MCF 10A (cell line): Measurements from ENCODE around the gene OR9Q1. TPM values are rescaled to one million over a fixed set of nuclear protein-coding genes. Genes with fewer than 3 reads are reported as not detected.
"Not testable (repeated sequence)": the region's sequence is repeated elsewhere in the genome, so short reads cannot be mapped to it uniquely, and the experiment has no call there.

Source experiments
- BruUV-seq: library from RNA; stranded (reverse); fragments of 400-500 nt; replicated peaks from 2 replicates; lab custom pipeline; 2021; lab: Mats Ljungman, UMichigan
- CTCF ChIA-PET: fragments of 300-600 bp; sonication (Branson Sonifier 250); formaldehyde crosslinking; extraction: SDS; loops from one replicate; lab custom pipeline; 2021; ENCODE audit warnings: antibody characterized with exemption, inconsistent platforms; lab: Yijun Ruan, JAX
- POLR2A ChIA-PET: fragments of 300-600, 350-650 bp; sonication (Branson Sonifier 250); formaldehyde crosslinking; extraction: SDS; loops from one replicate; lab custom pipeline; 2020; ENCODE audit warnings: antibody characterized with exemption, inconsistent platforms; lab: Yijun Ruan, JAX
- DNase-seq: peaks from one replicate; pipeline ENCODE4 v3.0.0-alpha.2; 2018; ENCODE audit not compliant: unreplicated experiment
- H3K27ac Mint-ChIP-seq: one replicate; pipeline ENCODE4 v1.8.0; 2022; ENCODE audit warnings: mild to moderate bottlenecking, low read depth, mixed read lengths; ENCODE audit not compliant: unreplicated experiment
- H3K27me3 Mint-ChIP-seq: one replicate; pipeline ENCODE4 v1.8.0; 2022; ENCODE audit warnings: mixed read lengths; ENCODE audit not compliant: insufficient read depth, unreplicated experiment
- H3K36me3 Mint-ChIP-seq: one replicate; pipeline ENCODE4 v1.8.0; 2022; ENCODE audit warnings: mild to moderate bottlenecking, moderate library complexity, mixed read lengths; ENCODE audit not compliant: insufficient read depth, unreplicated experiment
- H3K4me1 Mint-ChIP-seq: one replicate; pipeline ENCODE4 v1.8.0; 2022; ENCODE audit warnings: mixed read lengths; ENCODE audit not compliant: insufficient read depth, unreplicated experiment
- H3K4me3 Mint-ChIP-seq: one replicate; pipeline ENCODE4 v1.8.0; 2022; ENCODE audit warnings: mild to moderate bottlenecking, moderate library complexity, mixed read lengths; ENCODE audit not compliant: unreplicated experiment
- H3K9me3 Mint-ChIP-seq: one replicate; pipeline ENCODE4 v1.8.0; 2022; ENCODE audit warnings: mixed read lengths; ENCODE audit not compliant: unreplicated experiment
- CTCF ChIP-seq: fragments of 200-600 bp; IDR thresholded peaks from one replicate; pipeline ENCODE4 v1.8.0; 2022; ENCODE audit warnings: antibody characterized with exemption, mild to moderate bottlenecking; ENCODE audit not compliant: unreplicated experiment
- intact Hi-C: fragments of 100-400 bp; cut with micrococcal nuclease; formaldehyde crosslinking; loops from 2 replicates; pipeline ENCODE4 v1.14.1; 2022
- total RNA-seq: library from RNA; stranded (reverse); gene quantifications from 2 replicates; pipeline ENCODE4 v1.2.3, GENCODE V29; 2022

The OR9Q1 gene
- total RNA-seq, 1 experiment from 2014 or later = not detected

GRCh38 chr11:58204042-58204441, 180.4 kb downstream of the OR9Q1 start, which contains the start of gene OR1S2:
Gene OR1S2 (minus strand): TSS chr11:58204142. CDS start chr11:58204142, 0 bp downstream.
- H3K27me3 Mint-ChIP-seq = no peaks in the 10 kb centered on the region
- TF ChIP-seq CTCF = no peak
- no peak within 1 kb of the TSS for H3K27ac Mint-ChIP-seq
- BruUV-seq = no TSS peak
- POLR2A ChIA-PET = no interaction called here
- DNase-seq = no peak
- peaks cover 6% of the 10 kb centered on the region for H3K9me3 Mint-ChIP-seq
- intact Hi-C loops = no loop called here
- CTCF ChIA-PET = interaction anchor here (1.5 kb wide), 1 partner anchor 14 kb away, joined by 3 read pairs; no protein-coding TSS in a partner anchor
- no peak within 1 kb of the TSS for H3K4me3 Mint-ChIP-seq
- no peaks in the 10 kb centered on the region for H3K4me1 Mint-ChIP-seq
- no peaks in the 10 kb centered on the region for H3K36me3 Mint-ChIP-seq

- H3K4me3 Mint-ChIP-seq, H3K4me1 Mint-ChIP-seq, POLR2A ChIA-PET, H3K9me3 Mint-ChIP-seq, BruUV-seq, intact Hi-C loops, H3K36me3 Mint-ChIP-seq, H3K27ac Mint-ChIP-seq, DNase-seq, CTCF ChIA-PET, H3K27me3 Mint-ChIP-seq: not testable (repeated sequence)
These were observed 188.7 kb downstream of the OR9Q1 start, which contains the start of gene OR1S1 for GRCh38 chr11:58212420-58212819. Gene OR1S1 (plus strand): TSS chr11:58212720.

GRCh38 chr11:58216476-58216875, 192.8 kb downstream of the OR9Q1 start:
- ChIA-PET POLR2A (no interaction called here), CTCF (no interaction called here)
- Mint-ChIP-seq H3K4me1 (peaks cover 6% of the 10 kb centered on the region), H3K27me3 (no peaks in the 10 kb centered on the region), H3K9me3 (no peaks in the 10 kb centered on the region), H3K27ac (no peak overlapping the region), H3K4me3 (no peak overlapping the region), H3K36me3 (no peaks in the 10 kb centered on the region)
- BruUV-seq = no TSS peak
- intact Hi-C loops = no loop called here
- DNase-seq = no peak
- no peak for TF ChIP-seq CTCF

- no peak overlapping the region for H3K4me3 Mint-ChIP-seq
- H3K27ac Mint-ChIP-seq = peak overlapping the region; percentile 58
- intact Hi-C loops = no loop called here
- H3K4me1 Mint-ChIP-seq = peaks cover 12% of the 10 kb centered on the region
- ChIA-PET CTCF (no interaction called here), POLR2A (no interaction called here)
- H3K27me3 Mint-ChIP-seq = no peaks in the 10 kb centered on the region
- peaks cover 1% of the 10 kb centered on the region for H3K9me3 Mint-ChIP-seq
- H3K36me3 Mint-ChIP-seq = no peaks in the 10 kb centered on the region
- peak; percentile 64 for DNase-seq
- BruUV-seq = no TSS peak
- no peak for TF ChIP-seq CTCF
These were observed 199.0 kb downstream of the OR9Q1 start for GRCh38 chr11:58222721-58223120.
